ENCODE measurements around the gene MOK. TPM values are rescaled to one million over a fixed set of nuclear protein-coding genes. Genes with fewer than 3 reads are reported as not detected.

The MOK gene
- total RNA-seq, 2 experiments from 2014 or later, result 2.3 to 2.5 TPM

DNA sequence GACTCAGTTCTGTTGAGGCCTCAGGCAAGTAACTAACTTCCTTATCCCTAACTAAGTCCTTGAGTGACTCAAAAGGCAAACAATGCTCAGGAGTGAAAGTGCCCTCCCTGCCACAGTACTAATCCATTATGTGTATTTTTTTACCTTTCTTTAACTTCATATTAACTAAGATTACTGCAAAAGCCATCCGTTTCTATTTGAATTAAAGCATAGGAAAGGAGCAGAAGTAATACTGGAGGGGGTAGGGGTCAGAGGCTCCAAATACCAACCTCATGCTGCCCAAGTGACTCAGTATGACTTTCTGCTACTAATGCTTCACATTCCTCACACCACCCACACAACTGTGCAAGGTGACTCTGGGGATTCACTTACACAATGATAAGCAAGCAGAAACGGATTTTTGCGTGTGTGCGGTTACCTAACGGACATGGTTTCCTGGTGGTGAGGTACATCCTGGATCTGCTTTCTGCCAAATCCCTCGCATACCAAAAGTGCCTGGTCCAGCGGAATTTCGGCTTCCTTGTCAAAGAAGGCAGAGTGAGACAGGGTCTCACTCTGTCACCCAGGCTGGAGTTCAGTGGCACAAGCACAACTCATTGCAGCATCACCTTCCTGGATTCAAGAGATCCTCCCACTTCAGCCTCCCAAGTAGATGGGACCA, 25.1 kb downstream of the MOK start:
- POLR2A ChIA-PET, result no interaction called here
- Histone ChIP-seq H3K4me1 (ENCODE audit: insufficient read depth, low read length) (no peaks in the 10 kb centered on the region), H3K27me3 (ENCODE audit: control insufficient read depth in 1 of 2, insufficient read depth in 2 of 2, low read length in 2 of 2) (no peaks in the 10 kb centered on the region), H3K27ac (ENCODE audit: low read depth in 1 of 2, low read length in 2 of 2) (no peak overlapping the region), H3K9me3 (ENCODE audit: control insufficient read depth in 1 of 2, insufficient read depth in 1 of 2, low read length in 2 of 2) (no peaks in the 10 kb centered on the region), H3K4me3 (ENCODE audit: low read length) (no peak overlapping the region), H3K36me3 (ENCODE audit: insufficient read depth, low read length) (no peaks in the 10 kb centered on the region)
- intact Hi-C loops (cut with DNase I, micrococcal nuclease), result no loop called here
- Mint-ChIP-seq H3K4me3 (no peak overlapping the region), H3K9me3 (no peaks in the 10 kb centered on the region), H3K27me3 (no peaks in the 10 kb centered on the region), H3K36me3 (ENCODE audit: low read depth) (no peaks in the 10 kb centered on the region), H3K4me1 (ENCODE audit: low read depth) (no peaks in the 10 kb centered on the region), H3K27ac (no peak overlapping the region)
- CTCF ChIA-PET, result no interaction called here
- TF ChIP-seq, protein P1, sequence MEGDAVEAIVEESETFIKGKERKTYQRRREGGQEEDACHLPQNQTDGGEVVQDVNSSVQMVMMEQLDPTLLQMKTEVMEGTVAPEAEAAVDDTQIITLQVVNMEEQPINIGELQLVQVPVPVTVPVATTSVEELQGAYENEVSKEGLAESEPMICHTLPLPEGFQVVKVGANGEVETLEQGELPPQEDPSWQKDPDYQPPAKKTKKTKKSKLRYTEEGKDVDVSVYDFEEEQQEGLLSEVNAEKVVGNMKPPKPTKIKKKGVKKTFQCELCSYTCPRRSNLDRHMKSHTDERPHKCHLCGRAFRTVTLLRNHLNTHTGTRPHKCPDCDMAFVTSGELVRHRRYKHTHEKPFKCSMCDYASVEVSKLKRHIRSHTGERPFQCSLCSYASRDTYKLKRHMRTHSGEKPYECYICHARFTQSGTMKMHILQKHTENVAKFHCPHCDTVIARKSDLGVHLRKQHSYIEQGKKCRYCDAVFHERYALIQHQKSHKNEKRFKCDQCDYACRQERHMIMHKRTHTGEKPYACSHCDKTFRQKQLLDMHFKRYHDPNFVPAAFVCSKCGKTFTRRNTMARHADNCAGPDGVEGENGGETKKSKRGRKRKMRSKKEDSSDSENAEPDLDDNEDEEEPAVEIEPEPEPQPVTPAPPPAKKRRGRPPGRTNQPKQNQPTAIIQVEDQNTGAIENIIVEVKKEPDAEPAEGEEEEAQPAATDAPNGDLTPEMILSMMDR (IDR thresholded peaks at IDR 0.05), result no peak
- DNase-seq (no peak), ATAC-seq (ENCODE audit: poor library complexity) (no peak)

DNA sequence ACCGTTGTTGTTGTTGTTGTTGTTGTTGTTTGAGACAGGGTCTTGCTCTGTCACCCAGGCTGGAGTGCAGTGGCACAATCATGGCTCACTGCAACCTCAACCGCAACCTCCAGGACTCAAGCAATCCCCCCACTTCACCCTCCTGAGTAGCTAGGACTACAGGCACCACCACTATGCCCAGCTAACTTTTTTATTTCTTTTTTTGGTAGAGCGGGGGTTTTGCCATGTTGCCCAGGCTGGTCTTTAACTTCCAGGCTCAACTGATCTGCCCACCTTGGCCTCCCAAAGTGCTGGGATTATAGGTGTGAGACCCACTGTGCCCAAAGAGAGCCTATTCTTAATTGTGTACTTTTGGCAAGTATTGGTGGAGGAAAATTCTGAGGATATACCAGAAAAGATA, 25.7 kb downstream of the MOK start:
- CTCF ChIA-PET, result no interaction called here
- DNase-seq, result no peak
- Mint-ChIP-seq H3K9me3 (no peaks in the 10 kb centered on the region), H3K36me3 (ENCODE audit: low read depth) (no peaks in the 10 kb centered on the region), H3K4me1 (ENCODE audit: low read depth) (no peaks in the 10 kb centered on the region), H3K27ac (no peak overlapping the region), H3K27me3 (no peaks in the 10 kb centered on the region), H3K4me3 (no peak overlapping the region)
- no peaks in the 10 kb centered on the region for H3K36me3 ChIP-seq (ENCODE audit: insufficient read depth, low read length)
- POLR2A ChIA-PET, result no interaction called here
- TF ChIP-seq, protein P1 (IDR thresholded peaks at IDR 0.05), result no peak
- H3K4me1 ChIP-seq (ENCODE audit: insufficient read depth, low read length), result no peaks in the 10 kb centered on the region
- no peak overlapping the region for H3K4me3 ChIP-seq (ENCODE audit: low read length)
- no peak overlapping the region for H3K27ac ChIP-seq (ENCODE audit: low read depth in 1 of 2, low read length in 2 of 2)
- no peak for ATAC-seq (ENCODE audit: poor library complexity)
- no peaks in the 10 kb centered on the region for H3K9me3 ChIP-seq (ENCODE audit: control insufficient read depth in 1 of 2, insufficient read depth in 1 of 2, low read length in 2 of 2)
- intact Hi-C loops (cut with DNase I, micrococcal nuclease), result no loop called here
- H3K27me3 ChIP-seq (ENCODE audit: control insufficient read depth in 1 of 2, insufficient read depth in 2 of 2, low read length in 2 of 2), result no peaks in the 10 kb centered on the region

DNA sequence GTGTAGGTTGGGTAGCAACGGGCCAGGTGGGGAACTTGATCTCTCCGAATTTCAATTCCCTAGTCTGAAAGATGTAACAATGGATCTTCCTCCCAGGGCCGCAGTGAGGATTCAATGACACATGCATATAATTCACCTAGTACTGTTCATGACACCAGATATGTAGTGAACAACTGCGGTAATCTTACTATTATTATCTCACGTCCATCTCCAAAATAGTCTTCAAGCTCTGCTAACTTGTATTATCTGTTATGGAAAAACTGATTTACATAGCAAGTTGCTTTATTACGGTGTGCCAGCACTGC, 26.4 kb downstream of the MOK start:
- Histone ChIP-seq H3K4me1 (ENCODE audit: insufficient read depth, low read length) (no peaks in the 10 kb centered on the region), H3K27ac (ENCODE audit: low read depth in 1 of 2, low read length in 2 of 2) (no peak overlapping the region), H3K9me3 (ENCODE audit: control insufficient read depth in 1 of 2, insufficient read depth in 1 of 2, low read length in 2 of 2) (no peaks in the 10 kb centered on the region), H3K36me3 (ENCODE audit: insufficient read depth, low read length) (no peaks in the 10 kb centered on the region), H3K4me3 (ENCODE audit: low read length) (no peak overlapping the region), H3K27me3 (ENCODE audit: control insufficient read depth in 1 of 2, insufficient read depth in 2 of 2, low read length in 2 of 2) (no peaks in the 10 kb centered on the region)
- CTCF ChIA-PET, result no interaction called here
- Mint-ChIP-seq H3K27ac (no peak overlapping the region), H3K36me3 (ENCODE audit: low read depth) (no peaks in the 10 kb centered on the region), H3K9me3 (no peaks in the 10 kb centered on the region), H3K4me1 (ENCODE audit: low read depth) (no peaks in the 10 kb centered on the region), H3K27me3 (no peaks in the 10 kb centered on the region), H3K4me3 (no peak overlapping the region)
- TF ChIP-seq, protein P1 (IDR thresholded peaks at IDR 0.05), result no peak
- POLR2A ChIA-PET, result no interaction called here
- ATAC-seq (ENCODE audit: poor library complexity) (no peak), DNase-seq (no peak)
- intact Hi-C loops (cut with DNase I, micrococcal nuclease), result no loop called here
